K562 (cell line): ENCODE measurements around the gene TSPAN32. TPM values are rescaled to one million over a fixed set of nuclear protein-coding genes. Genes with fewer than 3 reads are reported as not detected.

ENCODE experiments used
- ATAC-seq: fragments of 200-7000 bp; cut with Tn5 transposase; 3 replicates; pipeline ENCODE4 v1.9.1; 2020; ENCODE audit warnings: moderate library complexity
- BruUV-seq: library from RNA; stranded (reverse); fragments of 400-500 nt; replicated peaks from 2 replicates; lab custom pipeline; 2021; lab: Mats Ljungman, UMichigan
- CTCF ChIA-PET: fragments of 300-600 bp; formaldehyde crosslinking; extraction: SDS; loops from one replicate; lab custom pipeline; 2021; ENCODE audit warnings: low intra/inter-chr PET ratio; lab: Yijun Ruan, JAX
- POLR2A ChIA-PET: fragments of 300-600, 350-650 bp; sonication (Branson Sonifier 250); formaldehyde crosslinking; extraction: SDS; loops from one replicate; lab custom pipeline; 2021; ENCODE audit warnings: antibody characterized with exemption, inconsistent platforms; lab: Yijun Ruan, JAX
- DNase-seq, 4 experiments: peaks; one replicate each; pipeline versions ENCODE4 v3.0.0 to v3.0.0-alpha.2; 2011 to 2018; ENCODE audit warnings: low spot score in 3 of 4, mixed read lengths in 3 of 4; ENCODE audit errors: extremely low read depth in 1 of 4
- FAIRE-seq: peaks from 2 replicates; lab custom pipeline; 2011; peaks lifted over from hg19 to GRCh38; lab: Jason Lieb, UNC
- H2AFZ ChIP-seq: 2 replicates; pipeline ENCODE4 v1.6.0; 2011; ENCODE audit warnings: low read depth, low read length, control low read depth, inconsistent platforms
- H3K27ac ChIP-seq: fragments of 200-600 bp; 3 replicates; pipeline ENCODE4 v1.8.0; 2011; ENCODE audit warnings: low read depth, mild to moderate bottlenecking, control low read depth, inconsistent platforms, low read length, moderate library complexity, mixed read lengths; ENCODE audit errors: extremely low read depth
- H3K27me3 ChIP-seq, 2 experiments: fragments of 300-600 bp in 1 of 2; 2 replicates in 1 of 2; 3 replicates in 1 of 2; pipeline versions ENCODE4 v1.6.0 to v1.8.0; 2011; ENCODE audit warnings: inconsistent platforms in 2 of 2, low read length in 2 of 2, mild to moderate bottlenecking in 1 of 2, mixed read lengths in 1 of 2, moderate library complexity in 1 of 2; ENCODE audit not compliant: control insufficient read depth in 2 of 2, insufficient read depth in 2 of 2
- H3K36me3 ChIP-seq: fragments of 300-600 bp; 3 replicates; pipeline ENCODE4 v1.8.0; 2011; ENCODE audit warnings: mild to moderate bottlenecking, low read length, inconsistent platforms; ENCODE audit not compliant: control insufficient read depth, insufficient read depth
- H3K4me1 ChIP-seq, 2 experiments: fragments of 200-600 bp in 1 of 2; replicated peaks in 1 of 2; 2 replicates in 1 of 2; 3 replicates in 1 of 2; pipeline versions ENCODE4 v1.5.1 to v1.8.0; 2011; ENCODE audit warnings: inconsistent platforms in 2 of 2, low read length in 2 of 2, mild to moderate bottlenecking in 1 of 2, mixed read lengths in 1 of 2, moderate library complexity in 1 of 2; ENCODE audit not compliant: control insufficient read depth in 2 of 2, insufficient read depth in 2 of 2
- H3K4me2 ChIP-seq: 2 replicates; pipeline ENCODE4 v1.6.1; 2011; ENCODE audit warnings: low read length, control low read depth, inconsistent platforms, mixed read lengths; ENCODE audit not compliant: insufficient read depth
- H3K4me3 ChIP-seq: fragments of 200-600 bp; sonication (generic), shearing (Covaris generic); 2 replicates; pipeline ENCODE4 v1.5.1; 2016; ENCODE audit warnings: control low read depth, inconsistent platforms
- H3K79me2 ChIP-seq: fragments of 200-600 bp; 3 replicates; pipeline ENCODE4 v1.8.0; 2011; ENCODE audit warnings: low read length, inconsistent platforms; ENCODE audit not compliant: control insufficient read depth, insufficient read depth
- H3K9ac ChIP-seq, 2 experiments: 2 replicates each; pipeline versions ENCODE4 v1.6.0 to v1.6.1; 2011; ENCODE audit warnings: low read depth in 2 of 2, low read length in 2 of 2, control low read depth in 1 of 2, inconsistent platforms in 1 of 2, mild to moderate bottlenecking in 1 of 2, mixed read lengths in 1 of 2; ENCODE audit not compliant: insufficient read depth in 1 of 2
- H3K9me1 ChIP-seq: one replicate; pipeline ENCODE4 v1.6.0; 2011; ENCODE audit warnings: inconsistent platforms, mild to moderate bottlenecking, low read length, moderate library complexity; ENCODE audit not compliant: control insufficient read depth, insufficient read depth
- H3K9me3 ChIP-seq: replicated peaks from 2 replicates; pipeline ENCODE4 v1.5.1; 2011; ENCODE audit warnings: low read depth, low read length, inconsistent platforms; ENCODE audit not compliant: control insufficient read depth, insufficient read depth
- H4K20me1 ChIP-seq: replicated peaks from 2 replicates; pipeline ENCODE4 v1.6.1; 2011; ENCODE audit warnings: low read length, inconsistent platforms, mixed read lengths; ENCODE audit not compliant: control insufficient read depth, insufficient read depth
- BCL6 ChIP-seq: fragments of 250-450 bp; sonication (Bioruptor Pico); IDR thresholded peaks from 2 replicates; pipeline ENCODE4 v1.4.0; 2020
- FOS ChIP-seq: IDR thresholded peaks from 3 replicates; pipeline ENCODE4 v1.6.1; 2011; ENCODE audit not compliant: insufficient read length; ENCODE audit errors: extremely low read depth
- KAT2B ChIP-seq: IDR thresholded peaks from one replicate; pipeline ENCODE4 v1.6.1; 2012; ENCODE audit warnings: low read depth, mild to moderate bottlenecking, control low read depth, inconsistent platforms, low read length, moderate library complexity
- NBN ChIP-seq: fragments of 450-650 bp; IDR thresholded peaks from 2 replicates; pipeline ENCODE4 v1.6.1; 2016; ENCODE audit warnings: low read depth, mild to moderate bottlenecking
- THAP7 ChIP-seq: fragments of 250-450 bp; sonication (Bioruptor Pico); IDR thresholded peaks from 2 replicates; pipeline ENCODE4 v1.5.0; 2021
- WGBS: fragments of 100-300 bp; shearing (Covaris generic); methylation state at CpG from one replicate; pipeline ENCODE4 v1.1.6; 2016; ENCODE audit warnings: low coverage, mixed read lengths; ENCODE audit not compliant: insufficient coverage; ENCODE audit errors: missing lambda C conversion rate; 5-methylcytosine and 5-hydroxymethylcytosine counted together
- in situ Hi-C: fragments of 300-500 bp; cut with MboI; formaldehyde crosslinking; loops from 4 replicates; pipeline ENCODE4 v1.15.0; 2018; ENCODE audit warnings: inconsistent platforms, mixed read lengths
- intact Hi-C: fragments of 100-400 bp; cut with micrococcal nuclease; formaldehyde crosslinking; loops from 2 replicates; pipeline ENCODE4 v1.14.2; 2022
- polyA plus RNA-seq, 8 experiments: library from polyadenylated mRNA; depleted of rRNA in 4 of 8; stranded (reverse) in 5 of 8; unstranded in 3 of 8; fragments of >200 nt; fragmentation: Nextera tagmentation in 2 of 8; fragmentation: Illumina TruSeq in 1 of 8; extraction: Ambion mirVana in 2 of 8; extraction: Trizol in 1 of 8; gene quantifications; 2 replicates each; pipeline versions ENCODE4 v1.2.1 to v1.2.3, GENCODE V29; 2011 to 2014; ENCODE audit warnings: inconsistent platforms in 1 of 8, missing spikeins in 1 of 8
- total RNA-seq, 7 experiments: library from RNA; depleted of rRNA in 6 of 7; stranded (reverse); fragments of >200 nt in 6 of 7; fragmentation: Illumina TruSeq in 2 of 7; extraction: Trizol in 2 of 7; gene quantifications; 2 replicates each; pipeline versions ENCODE4 v1.2.1 to v1.2.3, GENCODE V29; 2011 to 2021; ENCODE audit warnings: low replicate concordance in 1 of 7
- TF ChIP-seq, protein P1 (sequence below): fragments of 450-650 bp; formaldehyde crosslinking; IDR thresholded peaks from 2 replicates; pipeline ENCODE4 v1.4.0; 2020; ENCODE audit warnings: mild to moderate bottlenecking, mixed read lengths
- TF ChIP-seq, protein P2 (sequence below): sonication (generic); formaldehyde crosslinking; IDR thresholded peaks from 2 replicates; pipeline ENCODE4 v1.5.0; 2020; ENCODE audit warnings: missing genetic modification reagents
- TF ChIP-seq, protein P3 (sequence below): fragments of 250-450 bp; sonication (Bioruptor Pico); IDR thresholded peaks from 2 replicates; pipeline ENCODE4 v1.4.0; 2020; ENCODE audit warnings: borderline replicate concordance

Gene TSPAN32
- total and polyA plus RNA-seq, 9 of the 15 experiments (the other 6 are each of a cell fraction or from before 2014, with no cell fraction given), result 0.21 to 7.3 (median 2.6) TPM

GRCh38 chr11:2328656-2329354 is 27.0 kb downstream of the TSPAN32 start:
- no TSS peak for BruUV-seq
- 5% methylated on average over 14 of the region's 15 CpGs for WGBS
- TF ChIP-seq FOS (no peak), THAP7 (CRISPR knock-in tag) (no peak)
- Histone ChIP-seq H3K27ac (no peak overlapping the region), H3K4me3 (no peak overlapping the region), H2AFZ (no peak overlapping the region), H3K9me1 (no peaks in the 10 kb centered on the region), H3K4me2 (no peak overlapping the region), H3K4me1 (peaks cover 0 to 4% of the 10 kb centered on the region in 2 experiments; a peak in 2 of 5 replicates), H3K79me2 (no peaks in the 10 kb centered on the region), H4K20me1 (no peaks in the 10 kb centered on the region), H3K9ac (no peak overlapping the region), H3K36me3 (no peaks in the 10 kb centered on the region), H3K27me3 (peaks cover 21 to 57% of the 10 kb centered on the region in 2 experiments; a peak in 4 of 5 replicates), H3K9me3 (no peaks in the 10 kb centered on the region)
- in situ Hi-C loops (no loop called here), intact Hi-C loops (no loop called here)
- ATAC-seq (no peak), DNase-seq (no peak), FAIRE-seq (no peak)
- POLR2A ChIA-PET, result interaction anchor here (0.6 kb wide), 1 partner anchor 23 kb away, joined by 3 read pairs; no protein-coding TSS in a partner anchor
- CTCF ChIA-PET, result interaction anchor here (0.5 kb wide), 1 partner anchor 189 kb away, joined by 3 read pairs; no protein-coding TSS in a partner anchor

DNA sequence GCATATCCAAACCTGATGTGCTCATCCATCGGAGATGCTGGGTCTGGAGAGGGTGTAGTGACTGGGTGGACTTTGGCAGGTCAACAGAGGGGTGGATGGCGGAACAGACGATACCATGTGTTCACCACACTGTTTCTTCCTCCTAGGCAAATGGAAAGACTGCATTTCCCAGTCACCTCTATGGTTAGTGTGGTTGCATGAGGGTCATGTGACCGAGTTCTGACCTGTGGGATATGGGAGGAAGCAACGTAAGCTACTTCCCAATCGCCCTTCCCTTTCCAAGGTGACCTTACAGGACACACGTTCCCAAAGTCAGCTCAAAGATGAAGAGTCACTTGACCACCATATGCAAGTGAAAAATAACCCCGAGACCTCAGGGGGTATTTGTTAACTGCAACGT is 27.7 kb downstream of the TSPAN32 start:
- Histone ChIP-seq H3K4me2 (no peak overlapping the region), H3K4me1 (peaks cover 0 to 4% of the 10 kb centered on the region in 2 experiments; a peak in 2 of 5 replicates), H3K27me3 (peaks cover 21 to 57% of the 10 kb centered on the region in 2 experiments; a peak in 4 of 5 replicates), H4K20me1 (no peaks in the 10 kb centered on the region), H3K27ac (no peak overlapping the region), H3K9ac (no peak overlapping the region), H3K36me3 (no peaks in the 10 kb centered on the region), H3K9me3 (no peaks in the 10 kb centered on the region), H2AFZ (no peak overlapping the region), H3K9me1 (no peaks in the 10 kb centered on the region), H3K4me3 (no peak overlapping the region), H3K79me2 (no peaks in the 10 kb centered on the region)
- ATAC-seq, result no peak
- no peak for FAIRE-seq
- in situ Hi-C loops, result no loop called here
- intact Hi-C loops, result no loop called here
- BruUV-seq, result no TSS peak
- POLR2A ChIA-PET, result interaction anchor here (0.7 kb wide), 1 partner anchor 815 kb away, joined by 4 read pairs; no protein-coding TSS in a partner anchor
- DNase-seq, result no peak
- CTCF ChIA-PET, result interaction anchor here (0.5 kb wide), 1 partner anchor 189 kb away, joined by 3 read pairs; no protein-coding TSS in a partner anchor
- 2% methylated on average over 9 of the region's 9 CpGs for WGBS
- TF ChIP-seq KAT2B (no peak), BCL6 (CRISPR knock-in tag) (no peak), NBN (no peak)
- TF ChIP-seq, protein P1, sequence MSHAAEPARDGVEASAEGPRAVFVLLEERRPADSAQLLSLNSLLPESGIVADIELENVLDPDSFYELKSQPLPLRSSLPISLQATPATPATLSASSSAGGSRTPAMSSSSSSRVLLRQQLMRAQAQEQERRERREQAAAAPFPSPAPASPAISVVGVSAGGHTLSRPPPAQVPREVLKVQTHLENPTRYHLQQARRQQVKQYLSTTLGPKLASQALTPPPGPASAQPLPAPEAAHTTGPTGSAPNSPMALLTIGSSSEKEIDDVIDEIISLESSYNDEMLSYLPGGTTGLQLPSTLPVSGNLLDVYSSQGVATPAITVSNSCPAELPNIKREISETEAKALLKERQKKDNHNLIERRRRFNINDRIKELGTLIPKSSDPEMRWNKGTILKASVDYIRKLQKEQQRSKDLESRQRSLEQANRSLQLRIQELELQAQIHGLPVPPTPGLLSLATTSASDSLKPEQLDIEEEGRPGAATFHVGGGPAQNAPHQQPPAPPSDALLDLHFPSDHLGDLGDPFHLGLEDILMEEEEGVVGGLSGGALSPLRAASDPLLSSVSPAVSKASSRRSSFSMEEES, result peak; percentile 67
- TF ChIP-seq, protein P2, sequence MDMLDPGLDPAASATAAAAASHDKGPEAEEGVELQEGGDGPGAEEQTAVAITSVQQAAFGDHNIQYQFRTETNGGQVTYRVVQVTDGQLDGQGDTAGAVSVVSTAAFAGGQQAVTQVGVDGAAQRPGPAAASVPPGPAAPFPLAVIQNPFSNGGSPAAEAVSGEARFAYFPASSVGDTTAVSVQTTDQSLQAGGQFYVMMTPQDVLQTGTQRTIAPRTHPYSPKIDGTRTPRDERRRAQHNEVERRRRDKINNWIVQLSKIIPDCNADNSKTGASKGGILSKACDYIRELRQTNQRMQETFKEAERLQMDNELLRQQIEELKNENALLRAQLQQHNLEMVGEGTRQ (CRISPR knock-in tag), result peak; percentile 36; the same call in 1 of the 2 replicates
- TF ChIP-seq, protein P3, sequence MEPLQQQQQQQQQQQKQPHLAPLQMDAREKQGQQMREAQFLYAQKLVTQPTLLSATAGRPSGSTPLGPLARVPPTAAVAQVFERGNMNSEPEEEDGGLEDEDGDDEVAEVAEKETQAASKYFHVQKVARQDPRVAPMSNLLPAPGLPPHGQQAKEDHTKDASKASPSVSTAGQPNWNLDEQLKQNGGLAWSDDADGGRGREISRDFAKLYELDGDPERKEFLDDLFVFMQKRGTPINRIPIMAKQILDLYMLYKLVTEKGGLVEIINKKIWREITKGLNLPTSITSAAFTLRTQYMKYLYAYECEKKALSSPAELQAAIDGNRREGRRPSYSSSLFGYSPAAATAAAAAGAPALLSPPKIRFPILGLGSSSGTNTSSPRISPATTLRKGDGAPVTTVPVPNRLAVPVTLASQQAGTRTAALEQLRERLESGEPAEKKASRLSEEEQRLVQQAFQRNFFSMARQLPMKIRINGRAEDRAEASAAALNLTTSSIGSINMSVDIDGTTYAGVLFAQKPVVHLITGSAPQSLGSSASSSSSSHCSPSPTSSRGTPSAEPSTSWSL (CRISPR knock-in tag), result no peak
